ENCODE measurements around the gene LSAMP.

- TF ChIP-seq, protein P1, sequence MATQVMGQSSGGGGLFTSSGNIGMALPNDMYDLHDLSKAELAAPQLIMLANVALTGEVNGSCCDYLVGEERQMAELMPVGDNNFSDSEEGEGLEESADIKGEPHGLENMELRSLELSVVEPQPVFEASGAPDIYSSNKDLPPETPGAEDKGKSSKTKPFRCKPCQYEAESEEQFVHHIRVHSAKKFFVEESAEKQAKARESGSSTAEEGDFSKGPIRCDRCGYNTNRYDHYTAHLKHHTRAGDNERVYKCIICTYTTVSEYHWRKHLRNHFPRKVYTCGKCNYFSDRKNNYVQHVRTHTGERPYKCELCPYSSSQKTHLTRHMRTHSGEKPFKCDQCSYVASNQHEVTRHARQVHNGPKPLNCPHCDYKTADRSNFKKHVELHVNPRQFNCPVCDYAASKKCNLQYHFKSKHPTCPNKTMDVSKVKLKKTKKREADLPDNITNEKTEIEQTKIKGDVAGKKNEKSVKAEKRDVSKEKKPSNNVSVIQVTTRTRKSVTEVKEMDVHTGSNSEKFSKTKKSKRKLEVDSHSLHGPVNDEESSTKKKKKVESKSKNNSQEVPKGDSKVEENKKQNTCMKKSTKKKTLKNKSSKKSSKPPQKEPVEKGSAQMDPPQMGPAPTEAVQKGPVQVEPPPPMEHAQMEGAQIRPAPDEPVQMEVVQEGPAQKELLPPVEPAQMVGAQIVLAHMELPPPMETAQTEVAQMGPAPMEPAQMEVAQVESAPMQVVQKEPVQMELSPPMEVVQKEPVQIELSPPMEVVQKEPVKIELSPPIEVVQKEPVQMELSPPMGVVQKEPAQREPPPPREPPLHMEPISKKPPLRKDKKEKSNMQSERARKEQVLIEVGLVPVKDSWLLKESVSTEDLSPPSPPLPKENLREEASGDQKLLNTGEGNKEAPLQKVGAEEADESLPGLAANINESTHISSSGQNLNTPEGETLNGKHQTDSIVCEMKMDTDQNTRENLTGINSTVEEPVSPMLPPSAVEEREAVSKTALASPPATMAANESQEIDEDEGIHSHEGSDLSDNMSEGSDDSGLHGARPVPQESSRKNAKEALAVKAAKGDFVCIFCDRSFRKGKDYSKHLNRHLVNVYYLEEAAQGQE (IDR thresholded peaks at IDR 0.05; ENCODE audit: low read depth, low read length) = no peak
- no peak for TF ChIP-seq POLR2AphosphoS5 (IDR thresholded peaks at IDR 0.05; ENCODE audit: low read depth, low read length)
- no peak for TF ChIP-seq EP300 (IDR thresholded peaks at IDR 0.05; ENCODE audit: borderline replicate concordance in 1 of 2, low read depth in 1 of 2, low read length in 1 of 2)
- no peak for TF ChIP-seq EZH2phosphoT487 (IDR thresholded peaks at IDR 0.05; ENCODE audit: borderline replicate concordance, low read depth)
- no peak for TF ChIP-seq NRF1 (IDR thresholded peaks at IDR 0.05; ENCODE audit: low read depth, low read length)
These were observed 197.7 kb downstream of the LSAMP start for GRCh38 chr3:116247605-116248004.

Data from SK-N-SH (cell line).